ENCODE measurements around the gene BCL2. TPM values are rescaled to one million over a fixed set of nuclear protein-coding genes. Genes with fewer than 3 reads are reported as not detected.
"Not testable (repeated sequence)": the region's sequence is repeated elsewhere in the genome, so short reads cannot be mapped to it uniquely, and the experiment has no call there.

BCL2 gene
- polyA plus RNA-seq, 1 donor: 16.0 TPM

GRCh38 chr18:63257453-63257852, 62.1 kb downstream of the BCL2 start:
- no peak for DNase-seq

GRCh38 chr18:63255435-63255834, 64.1 kb downstream of the BCL2 start:
- no peak for DNase-seq

GRCh38 chr18:63254716-63255399, 64.7 kb downstream of the BCL2 start:
- no peak for DNase-seq

- no peak for DNase-seq
Observed at GRCh38 chr18:63253428-63254372, 65.9 kb downstream of the BCL2 start.

- DNase-seq: no peak
Observed at GRCh38 chr18:63253014-63253413, 66.6 kb downstream of the BCL2 start.

GRCh38 chr18:63249771-63250170, 69.8 kb downstream of the BCL2 start:
- DNase-seq: no peak

- no peak for DNase-seq
Observed at GRCh38 chr18:63247926-63248325, 71.6 kb downstream of the BCL2 start.

- DNase-seq: no peak
Observed at GRCh38 chr18:63247506-63247905, 72.1 kb downstream of the BCL2 start.

- no peak for DNase-seq
Observed at GRCh38 chr18:63245600-63245999, 74.0 kb downstream of the BCL2 start.

GRCh38 chr18:63244607-63245006, 75.0 kb downstream of the BCL2 start:
- DNase-seq: peak; percentile 80

GRCh38 chr18:63241760-63242159, 77.8 kb downstream of the BCL2 start:
- DNase-seq: no peak

- no peak for DNase-seq
Observed at GRCh38 chr18:63241317-63241712, 78.3 kb downstream of the BCL2 start.

- no peak for DNase-seq
Observed at GRCh38 chr18:63240531-63241316, 78.8 kb downstream of the BCL2 start.

GRCh38 chr18:63238693-63239075, 80.9 kb downstream of the BCL2 start:
- no peak for DNase-seq

GRCh38 chr18:63237881-63238692, 81.5 kb downstream of the BCL2 start:
- DNase-seq: peak; percentile 84

GRCh38 chr18:63236921-63237846, 82.4 kb downstream of the BCL2 start:
- DNase-seq: peak; percentile 65

- DNase-seq: no peak
Observed at GRCh38 chr18:63236406-63236805, 83.2 kb downstream of the BCL2 start.

GRCh38 chr18:63235920-63236319, 83.6 kb downstream of the BCL2 start:
- not testable (repeated sequence) for DNase-seq

GRCh38 chr18:63234841-63235240, 84.7 kb downstream of the BCL2 start:
- no peak for DNase-seq

- DNase-seq: no peak
Observed at GRCh38 chr18:63234432-63234831, 85.1 kb downstream of the BCL2 start.

GRCh38 chr18:63233334-63233733, 86.2 kb downstream of the BCL2 start:
- DNase-seq: no peak
